Measurements from ENCODE around the gene KRTCAP2. TPM values are rescaled to one million over a fixed set of nuclear protein-coding genes. Genes with fewer than 3 reads are reported as not detected.
"Not testable (repeated sequence)": the region's sequence is repeated elsewhere in the genome, so short reads cannot be mapped to it uniquely, and the experiment has no call there.

Gene KRTCAP2
- 203 and 238 TPM in 2 replicates for polyA plus RNA-seq (2012; rRNA removed)
- 133 and 181 TPM in 2 replicates for polyA plus RNA-seq (2012; cell fraction: cytosol; rRNA removed)
- polyA plus RNA-seq (2012; cell fraction: nucleus; rRNA removed): 254 and 311 TPM in 2 replicates

- Histone ChIP-seq H3K9me3 (no peaks in the 10 kb centered on the region), H3K9ac (peak within 1 kb of the TSS; percentile 96), H3K27ac (ENCODE audit: low read depth in 2 of 2, low read length in 1 of 2) (peak within 1 kb of the TSS; percentile 92), H3K4me1 (ENCODE audit: control insufficient read depth in 1 of 2, insufficient read depth in 2 of 2, low read depth in 1 of 2, low read length in 1 of 2) (peaks cover 0 to 33% of the 10 kb centered on the region in 2 experiments; a peak in 3 of 4 replicates), H3K4me3 (ENCODE audit: low read depth in 2 of 2, low read length in 1 of 2) (peak within 1 kb of the TSS; percentile 75 to 93), H3K9me2 (no peaks in the 10 kb centered on the region), H3K4me2 (peak within 1 kb of the TSS; percentile 94), H2AFZ (ENCODE audit: low read depth) (peak within 1 kb of the TSS; percentile 80), H3F3A (replicated peaks; ENCODE audit: insufficient read depth) (peaks cover 48% of the 10 kb centered on the region), H3K79me2 (ENCODE audit: insufficient read depth) (peaks cover 41% of the 10 kb centered on the region), H3K27me3 (ENCODE audit: insufficient read depth) (no peaks in the 10 kb centered on the region), H3K36me3 (replicated peaks in 1 of 2; ENCODE audit: control insufficient read depth in 1 of 2, insufficient read depth in 2 of 2, low read length in 1 of 2) (peaks cover 19 to 32% of the 10 kb centered on the region in 2 experiments), H4K20me1 (ENCODE audit: insufficient read depth) (no peaks in the 10 kb centered on the region)
- peak; percentile 94 for DNase-seq
- CTCF ChIA-PET: interaction anchor here (0.6 to 14.8 kb wide), 45 partner anchors 8 to 585 kb away, joined by 3 to 496 read pairs (median 4); partner anchors contain the start of genes ADAM15, DPM3, EFNA1 and ENTREP3
- WGBS (ENCODE audit: low lambda C conversion rate): 2% methylated on average over 12 of the region's 57 CpGs
- TF ChIP-seq FOXM1 (IDR thresholded peaks at IDR 0.05; ENCODE audit: low read depth) (no peak), ELF1 (IDR thresholded peaks at IDR 0.05) (peak; percentile 69), SMC3 (IDR thresholded peaks at IDR 0.05; ENCODE audit: low read depth, low read length) (no peak), CHD2 (IDR thresholded peaks at IDR 0.05; ENCODE audit: low read length, partially characterized antibody) (peak; percentile 89), POLR2AphosphoS5 (IDR thresholded peaks at IDR 0.05; ENCODE audit: low read depth, low read length) (peak; percentile 94), RCOR1 (IDR thresholded peaks at IDR 0.05; ENCODE audit: low read length) (peak; percentile 34; the same call in 1 of the 2 replicates), TAF1 (IDR thresholded peaks at IDR 0.05; ENCODE audit: borderline replicate concordance, low read depth, low read length) (peak; percentile 80), ZBTB33 (IDR thresholded peaks at IDR 0.05; ENCODE audit: borderline replicate concordance, low read depth) (peak; percentile 70; the same call in 1 of the 2 replicates), CTCF (IDR thresholded peaks at IDR 0.05) (peak; percentile 91), FOSL2 (IDR thresholded peaks at IDR 0.05; ENCODE audit: borderline replicate concordance, low read depth) (no peak), EP300 (IDR thresholded peaks at IDR 0.05; ENCODE audit: borderline replicate concordance in 1 of 2, low read depth in 1 of 2, low read length in 1 of 2) (no peak), MEF2A (IDR thresholded peaks at IDR 0.05; ENCODE audit: borderline replicate concordance, low read depth) (no peak), GABPA (IDR thresholded peaks at IDR 0.05; ENCODE audit: low read depth) (peak; percentile 70), SIN3A (IDR thresholded peaks at IDR 0.05; ENCODE audit: borderline replicate concordance, low read depth, low read length) (peak; percentile 82; the same call in 1 of the 2 replicates), NRF1 (IDR thresholded peaks at IDR 0.05; ENCODE audit: low read depth, low read length) (peak; percentile 95), MXI1 (IDR thresholded peaks at IDR 0.05; ENCODE audit: low read depth, low read length) (peak; percentile 49; the same call in 1 of the 2 replicates)
- TF ChIP-seq, protein P1, sequence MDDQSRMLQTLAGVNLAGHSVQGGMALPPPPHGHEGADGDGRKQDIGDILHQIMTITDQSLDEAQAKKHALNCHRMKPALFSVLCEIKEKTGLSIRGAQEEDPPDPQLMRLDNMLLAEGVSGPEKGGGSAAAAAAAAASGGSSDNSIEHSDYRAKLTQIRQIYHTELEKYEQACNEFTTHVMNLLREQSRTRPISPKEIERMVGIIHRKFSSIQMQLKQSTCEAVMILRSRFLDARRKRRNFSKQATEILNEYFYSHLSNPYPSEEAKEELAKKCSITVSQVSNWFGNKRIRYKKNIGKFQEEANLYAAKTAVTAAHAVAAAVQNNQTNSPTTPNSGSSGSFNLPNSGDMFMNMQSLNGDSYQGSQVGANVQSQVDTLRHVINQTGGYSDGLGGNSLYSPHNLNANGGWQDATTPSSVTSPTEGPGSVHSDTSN (IDR thresholded peaks at IDR 0.05): no peak; the same call in 1 of the 2 replicates
- POLR2A ChIA-PET: interaction anchor here (0.7 to 1.6 kb wide), 8 partner anchors 21 to 122 kb away, joined by 3 to 12 read pairs (median 4); partner anchors contain the start of genes ADAM15, CLK2, DPM3 and SLC50A1
Observed at GRCh38 chr1:155172732-155173477, at the start of gene KRTCAP2. TSS of gene KRTCAP2 (minus strand) at chr1:155173304. CDS start at chr1:155173224, 80 bp downstream.

DNA sequence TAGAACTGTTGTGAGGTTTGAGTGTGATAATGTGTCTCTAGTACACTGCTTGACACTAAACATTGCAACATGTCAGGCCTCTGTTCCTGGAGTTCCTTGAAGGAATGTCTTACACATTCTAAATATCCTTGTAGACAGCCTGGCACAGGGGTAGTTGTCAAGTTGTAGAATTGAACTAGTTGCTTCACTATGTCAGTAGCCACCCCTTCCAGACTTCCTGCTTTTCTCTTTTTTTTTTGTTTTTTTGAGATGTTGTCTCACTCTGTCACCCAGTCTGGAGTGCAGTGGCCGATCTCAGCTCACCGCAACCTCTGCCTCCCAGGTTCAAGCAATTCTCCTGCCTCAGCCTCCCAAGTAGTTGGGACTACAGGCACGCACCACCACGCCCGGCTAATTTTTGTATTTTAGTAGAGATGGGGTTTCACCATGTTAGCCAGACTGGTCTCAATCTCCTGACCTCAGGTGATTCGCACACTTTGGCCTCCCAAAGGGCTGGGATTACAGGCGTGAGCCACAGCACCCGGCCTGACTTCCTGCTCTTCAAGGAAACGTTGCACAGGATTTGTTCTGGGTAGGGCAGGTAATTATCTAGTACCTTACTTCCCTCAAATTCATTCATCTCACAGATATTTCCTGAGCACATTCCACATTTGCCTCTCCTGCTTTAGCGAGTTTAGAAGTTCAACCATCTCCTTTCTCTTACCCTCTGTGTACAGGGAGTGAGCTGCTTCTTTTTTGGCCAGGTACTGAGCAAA, 47.3 kb upstream of the KRTCAP2 start:
- POLR2A ChIA-PET; H3K4me2 ChIP-seq; H3K36me3 ChIP-seq (replicated peaks in 1 of 2; ENCODE audit: control insufficient read depth in 1 of 2, insufficient read depth in 2 of 2, low read length in 1 of 2); H3K27ac ChIP-seq (ENCODE audit: low read depth in 2 of 2, low read length in 1 of 2); H4K20me1 ChIP-seq (ENCODE audit: insufficient read depth); DNase-seq; H3K9me2 ChIP-seq; H3K9ac ChIP-seq; H3K9me3 ChIP-seq; H3K27me3 ChIP-seq (ENCODE audit: insufficient read depth); H3K4me3 ChIP-seq (ENCODE audit: low read depth in 2 of 2, low read length in 1 of 2): not testable (repeated sequence)
- CTCF ChIA-PET: interaction anchor here (1.6 to 2.7 kb wide), 2 partner anchors 13 to 30 kb away, joined by 9 read pairs; partner anchors contain the start of gene THBS3
- Histone ChIP-seq H3F3A (replicated peaks; ENCODE audit: insufficient read depth) (peaks cover 23% of the 10 kb centered on the region), H3K79me2 (ENCODE audit: insufficient read depth) (peaks cover 11% of the 10 kb centered on the region; the same call in 1 of the 2 replicates), H2AFZ (ENCODE audit: low read depth) (0 out of 2 replicates have a peak overlapping the region, but pooled peaks have one; percentile 76), H3K4me1 (ENCODE audit: control insufficient read depth in 1 of 2, insufficient read depth in 2 of 2, low read depth in 1 of 2, low read length in 1 of 2) (peaks cover 2 to 14% of the 10 kb centered on the region in 2 experiments; a peak in 3 of 4 replicates)
- 92% methylated on average over 10 of the region's 10 CpGs for WGBS (ENCODE audit: low lambda C conversion rate)
